ENCODE measurements around the gene ZBTB7B. TPM values are rescaled to one million over a fixed set of nuclear protein-coding genes. Genes with fewer than 3 reads are reported as not detected.
A peak's percentile ranks its signal among the peaks of the same experiment; 100 is the strongest.

The ZBTB7B gene
- total and polyA plus RNA-seq, 9 of the 15 experiments (the other 6 are each of a cell fraction or from before 2014, with no cell fraction given) = 0.04 to 46.5 (median 15.2) TPM

GRCh38 chr1:154993572-154994268, 8.9 kb upstream of the ZBTB7B start, which contains the start of gene LENEP (continued):
- TF ChIP-seq ARID2 (IDR thresholded peaks at IDR 0.05) (no peak), ZNF57 (CRISPR knock-in tag; IDR thresholded peaks at IDR 0.05) (no peak), TBL1XR1 (IDR thresholded peaks at IDR 0.05; ENCODE audit: low read length in 2 of 2) (no peak), ZNF217 (CRISPR knock-in tag; IDR thresholded peaks at IDR 0.05) (no peak), TEAD2 (tag; IDR thresholded peaks at IDR 0.05) (no peak), CBFA2T3 (IDR thresholded peaks at IDR 0.05) (no peak), CBX2 (IDR thresholded peaks at IDR 0.05; ENCODE audit: insufficient read depth, low read length, poor library complexity, severe bottlenecking) (no peak), FOXK1 (CRISPR knock-in tag; IDR thresholded peaks at IDR 0.05; ENCODE audit: borderline replicate concordance) (no peak), ZNF324 (CRISPR knock-in tag; IDR thresholded peaks at IDR 0.05) (no peak)
- TF ChIP-seq, protein P1, sequence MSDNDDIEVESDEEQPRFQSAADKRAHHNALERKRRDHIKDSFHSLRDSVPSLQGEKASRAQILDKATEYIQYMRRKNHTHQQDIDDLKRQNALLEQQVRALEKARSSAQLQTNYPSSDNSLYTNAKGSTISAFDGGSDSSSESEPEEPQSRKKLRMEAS (CRISPR knock-in tag; IDR thresholded peaks at IDR 0.05) = no peak
- TF ChIP-seq, protein P2, sequence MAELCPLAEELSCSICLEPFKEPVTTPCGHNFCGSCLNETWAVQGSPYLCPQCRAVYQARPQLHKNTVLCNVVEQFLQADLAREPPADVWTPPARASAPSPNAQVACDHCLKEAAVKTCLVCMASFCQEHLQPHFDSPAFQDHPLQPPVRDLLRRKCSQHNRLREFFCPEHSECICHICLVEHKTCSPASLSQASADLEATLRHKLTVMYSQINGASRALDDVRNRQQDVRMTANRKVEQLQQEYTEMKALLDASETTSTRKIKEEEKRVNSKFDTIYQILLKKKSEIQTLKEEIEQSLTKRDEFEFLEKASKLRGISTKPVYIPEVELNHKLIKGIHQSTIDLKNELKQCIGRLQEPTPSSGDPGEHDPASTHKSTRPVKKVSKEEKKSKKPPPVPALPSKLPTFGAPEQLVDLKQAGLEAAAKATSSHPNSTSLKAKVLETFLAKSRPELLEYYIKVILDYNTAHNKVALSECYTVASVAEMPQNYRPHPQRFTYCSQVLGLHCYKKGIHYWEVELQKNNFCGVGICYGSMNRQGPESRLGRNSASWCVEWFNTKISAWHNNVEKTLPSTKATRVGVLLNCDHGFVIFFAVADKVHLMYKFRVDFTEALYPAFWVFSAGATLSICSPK (IDR thresholded peaks at IDR 0.05; ENCODE audit: borderline replicate concordance) = no peak
- TF ChIP-seq, protein P3, sequence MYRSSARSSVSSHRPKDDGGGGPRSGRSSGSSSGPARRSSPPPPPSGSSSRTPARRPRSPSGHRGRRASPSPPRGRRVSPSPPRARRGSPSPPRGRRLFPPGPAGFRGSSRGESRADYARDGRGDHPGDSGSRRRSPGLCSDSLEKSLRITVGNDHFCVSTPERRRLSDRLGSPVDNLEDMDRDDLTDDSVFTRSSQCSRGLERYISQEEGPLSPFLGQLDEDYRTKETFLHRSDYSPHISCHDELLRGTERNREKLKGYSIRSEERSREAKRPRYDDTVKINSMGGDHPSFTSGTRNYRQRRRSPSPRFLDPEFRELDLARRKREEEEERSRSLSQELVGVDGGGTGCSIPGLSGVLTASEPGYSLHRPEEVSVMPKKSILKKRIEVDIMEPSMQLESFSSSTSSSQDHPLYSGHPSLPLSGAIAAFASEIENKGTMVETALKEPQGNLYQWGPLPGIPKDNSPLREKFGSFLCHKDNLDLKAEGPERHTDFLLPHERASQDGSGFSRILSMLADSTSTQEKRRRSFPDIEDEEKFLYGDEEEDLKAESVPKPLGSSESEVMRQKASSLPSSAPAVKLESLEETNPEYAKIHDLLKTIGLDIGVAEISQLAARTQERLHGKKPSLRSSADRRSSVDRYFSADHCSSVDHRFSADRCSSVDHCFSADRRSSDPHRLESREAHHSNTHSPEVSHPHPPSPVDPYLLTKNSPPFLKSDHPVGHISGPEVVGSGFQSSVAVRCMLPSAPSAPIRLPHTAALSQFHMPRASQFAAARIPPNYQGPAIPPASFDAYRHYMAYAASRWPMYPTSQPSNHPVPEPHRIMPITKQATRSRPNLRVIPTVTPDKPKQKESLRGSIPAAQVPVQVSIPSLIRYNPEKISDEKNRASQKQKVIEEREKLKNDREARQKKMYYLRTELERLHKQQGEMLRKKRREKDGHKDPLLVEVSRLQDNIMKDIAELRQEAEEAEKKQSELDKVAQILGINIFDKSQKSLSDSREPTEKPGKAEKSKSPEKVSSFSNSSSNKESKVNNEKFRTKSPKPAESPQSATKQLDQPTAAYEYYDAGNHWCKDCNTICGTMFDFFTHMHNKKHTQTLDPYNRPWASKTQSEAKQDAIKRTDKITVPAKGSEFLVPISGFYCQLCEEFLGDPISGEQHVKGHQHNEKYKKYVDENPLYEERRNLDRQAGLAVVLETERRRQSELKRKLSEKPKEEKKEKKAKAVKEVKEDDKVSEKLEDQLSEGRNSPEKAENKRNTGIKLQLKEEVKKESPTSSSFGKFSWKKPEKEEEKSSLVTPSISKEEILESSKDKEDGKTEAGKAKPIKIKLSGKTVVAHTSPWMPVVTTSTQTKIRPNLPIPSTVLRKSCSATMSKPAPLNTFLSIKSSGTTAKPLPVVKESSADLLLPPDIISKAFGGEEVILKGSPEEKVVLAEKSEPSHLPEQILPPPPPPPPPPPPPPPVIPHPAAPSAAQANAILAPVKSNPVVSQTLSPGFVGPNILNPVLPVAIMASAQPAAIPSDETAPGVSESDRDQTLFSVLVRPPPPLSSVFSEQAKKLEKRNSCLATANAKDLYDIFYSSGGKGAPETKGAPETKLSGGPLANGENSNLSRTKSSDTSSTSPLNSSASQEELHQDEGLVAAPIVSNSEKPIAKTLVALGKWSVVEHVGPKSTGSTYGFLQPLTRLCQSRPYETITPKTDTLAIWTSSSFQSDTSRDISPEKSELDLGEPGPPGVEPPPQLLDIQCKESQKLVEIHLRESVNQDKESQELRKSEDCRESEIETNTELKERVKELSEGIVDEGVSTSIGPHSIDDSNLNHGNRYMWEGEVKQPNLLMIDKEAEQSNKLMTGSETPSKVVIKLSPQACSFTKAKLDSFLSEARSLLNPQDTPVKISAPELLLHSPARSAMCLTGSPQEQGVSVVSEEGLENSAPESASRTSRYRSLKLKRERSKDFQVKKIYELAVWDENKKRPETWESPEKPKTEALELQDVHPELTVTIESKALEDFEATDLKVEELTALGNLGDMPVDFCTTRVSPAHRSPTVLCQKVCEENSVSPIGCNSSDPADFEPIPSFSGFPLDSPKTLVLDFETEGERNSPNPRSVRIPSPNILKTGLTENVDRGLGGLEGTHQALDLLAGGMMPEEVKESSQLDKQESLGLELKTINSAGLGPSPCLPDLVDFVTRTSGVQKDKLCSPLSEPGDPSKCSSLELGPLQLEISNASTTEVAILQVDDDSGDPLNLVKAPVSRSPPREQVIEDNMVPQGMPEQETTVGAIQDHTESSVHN (IDR thresholded peaks at IDR 0.05; ENCODE audit: borderline replicate concordance in 1 of 2, low read depth in 1 of 2) = no peak
- TF ChIP-seq, protein P4, sequence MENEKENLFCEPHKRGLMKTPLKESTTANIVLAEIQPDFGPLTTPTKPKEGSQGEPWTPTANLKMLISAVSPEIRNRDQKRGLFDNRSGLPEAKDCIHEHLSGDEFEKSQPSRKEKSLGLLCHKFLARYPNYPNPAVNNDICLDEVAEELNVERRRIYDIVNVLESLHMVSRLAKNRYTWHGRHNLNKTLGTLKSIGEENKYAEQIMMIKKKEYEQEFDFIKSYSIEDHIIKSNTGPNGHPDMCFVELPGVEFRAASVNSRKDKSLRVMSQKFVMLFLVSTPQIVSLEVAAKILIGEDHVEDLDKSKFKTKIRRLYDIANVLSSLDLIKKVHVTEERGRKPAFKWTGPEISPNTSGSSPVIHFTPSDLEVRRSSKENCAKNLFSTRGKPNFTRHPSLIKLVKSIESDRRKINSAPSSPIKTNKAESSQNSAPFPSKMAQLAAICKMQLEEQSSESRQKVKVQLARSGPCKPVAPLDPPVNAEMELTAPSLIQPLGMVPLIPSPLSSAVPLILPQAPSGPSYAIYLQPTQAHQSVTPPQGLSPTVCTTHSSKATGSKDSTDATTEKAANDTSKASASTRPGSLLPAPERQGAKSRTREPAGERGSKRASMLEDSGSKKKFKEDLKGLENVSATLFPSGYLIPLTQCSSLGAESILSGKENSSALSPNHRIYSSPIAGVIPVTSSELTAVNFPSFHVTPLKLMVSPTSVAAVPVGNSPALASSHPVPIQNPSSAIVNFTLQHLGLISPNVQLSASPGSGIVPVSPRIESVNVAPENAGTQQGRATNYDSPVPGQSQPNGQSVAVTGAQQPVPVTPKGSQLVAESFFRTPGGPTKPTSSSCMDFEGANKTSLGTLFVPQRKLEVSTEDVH (IDR thresholded peaks at IDR 0.05; ENCODE audit: low read depth, partially characterized antibody) = peak; percentile 18

Data from K562 (cell line).